ENCODE measurements around the gene PKP1.
A peak's percentile ranks its signal among the peaks of the same experiment; 100 is the strongest.

The PKP1 gene

GRCh38 chr1:201260648-201261311, 22.5 kb upstream of the PKP1 start:
- no peak for DNase-seq

GRCh38 chr1:201261771-201262547, 21.3 kb upstream of the PKP1 start:
- no peak for DNase-seq

GRCh38 chr1:201262963-201263608, 20.2 kb upstream of the PKP1 start:
- no peak for DNase-seq

- DNase-seq, result no peak
Measured at GRCh38 chr1:201264072-201264471, 19.2 kb upstream of the PKP1 start.

GRCh38 chr1:201264554-201264953, 18.8 kb upstream of the PKP1 start:
- DNase-seq, result no peak

GRCh38 chr1:201265756-201266155, 17.6 kb upstream of the PKP1 start:
- DNase-seq, result no peak

GRCh38 chr1:201266276-201266675, 17.0 kb upstream of the PKP1 start:
- DNase-seq, result no peak

- no peak for DNase-seq
Measured at GRCh38 chr1:201266774-201267173, 16.5 kb upstream of the PKP1 start.

GRCh38 chr1:201267481-201268229, 15.7 kb upstream of the PKP1 start:
- no peak for DNase-seq

- no peak for DNase-seq
Measured at GRCh38 chr1:201268604-201269151, 14.6 kb upstream of the PKP1 start.

- no peak for DNase-seq
Measured at GRCh38 chr1:201269281-201269680, 14.0 kb upstream of the PKP1 start.

- no peak for DNase-seq
Measured at GRCh38 chr1:201269900-201270410, 13.4 kb upstream of the PKP1 start.

GRCh38 chr1:201270616-201271390, 12.5 kb upstream of the PKP1 start:
- DNase-seq, result no peak

GRCh38 chr1:201272799-201273198, 10.5 kb upstream of the PKP1 start:
- no peak for DNase-seq

GRCh38 chr1:201274616-201275252, 8.6 kb upstream of the PKP1 start:
- DNase-seq, result no peak

- DNase-seq, result peak; percentile 87
Measured at GRCh38 chr1:201275253-201275666, 8.0 kb upstream of the PKP1 start.

GRCh38 chr1:201276891-201277290, 6.4 kb upstream of the PKP1 start:
- peak; percentile 33 for DNase-seq

- DNase-seq, result no peak
Measured at GRCh38 chr1:201277441-201277840, 5.9 kb upstream of the PKP1 start.

GRCh38 chr1:201279313-201279712, 4.0 kb upstream of the PKP1 start:
- DNase-seq, result no peak

GRCh38 chr1:201280884-201281283, 2.4 kb upstream of the PKP1 start:
- DNase-seq, result no peak

GRCh38 chr1:201281573-201281972, 1.7 kb upstream of the PKP1 start:
- no peak for DNase-seq

Data from hematopoietic multipotent progenitor cell treated with erythropoietin and hydrocortisone succinate and interleukin-3 and kit ligand, for 8 days (in vitro differentiated cells).